ENCODE results near the gene TSC22D4. TPM values are rescaled to one million over a fixed set of nuclear protein-coding genes. Genes with fewer than 3 reads are reported as not detected.
A peak's percentile ranks its signal among the peaks of the same experiment; 100 is the strongest.
"Not testable (repeated sequence)": the region's sequence is repeated elsewhere in the genome, so short reads cannot be mapped to it uniquely, and the experiment has no call there.

The TSC22D4 gene
- total RNA-seq, result 10 to 100 TPM; 57.3 to 97.7 (median 68.0) TPM

GRCh38 chr7:100478958-100479660, at the start of gene TSC22D4:
Gene TSC22D4, minus strand, starts transcription at chr7:100479214. Its CDS starts 1,176 bp downstream, at chr7:100478038.
- 1 to 2% methylated on average over 24 to 26 of the region's 27 CpGs for WGBS, 2 donors
- peak within 1 kb of the TSS; percentile 99 for H3K4me3 ChIP-seq (ENCODE audit: low read depth, poor library complexity, severe bottlenecking)
- TF ChIP-seq CTCF (IDR thresholded peaks at IDR 0.05), result no peak
- peak in 1 of 2 donors; percentile 79 for TF ChIP-seq POLR2A (IDR thresholded peaks at IDR 0.05)
- peak; percentile 94 to 99 for DNase-seq (ENCODE audit: low spot score in 2 of 2)
- intact Hi-C loops (cut with DNase I; ENCODE audit: low total_unique reads), result no loop called here

GRCh38 chr7:100528108-100528866, 49.3 kb upstream of the TSC22D4 start:
- H3K4me3 ChIP-seq (ENCODE audit: low read depth, poor library complexity, severe bottlenecking); intact Hi-C loops (cut with DNase I; ENCODE audit: low total_unique reads); DNase-seq (ENCODE audit: low spot score in 2 of 2): not testable (repeated sequence)
- WGBS, 2 donors, result 81 to 82% methylated on average over 12 of the region's 12 CpGs

GRCh38 chr7:100523192-100523591, 44.2 kb upstream of the TSC22D4 start:
- DNase-seq (ENCODE audit: low spot score in 2 of 2); intact Hi-C loops (cut with DNase I; ENCODE audit: low total_unique reads); H3K4me3 ChIP-seq (ENCODE audit: low read depth, poor library complexity, severe bottlenecking): not testable (repeated sequence)
- no CpG with 5 or more reads among the region's 34 CpGs for WGBS, 2 donors

GRCh38 chr7:100521909-100522593, 43.0 kb upstream of the TSC22D4 start:
- 53 to 78% methylated on average over 2 to 3 of the region's 3 CpGs for WGBS, 2 donors
- DNase-seq (ENCODE audit: low spot score in 2 of 2); intact Hi-C loops (cut with DNase I; ENCODE audit: low total_unique reads); H3K4me3 ChIP-seq (ENCODE audit: low read depth, poor library complexity, severe bottlenecking): not testable (repeated sequence)

GRCh38 chr7:100521076-100521475, 42.1 kb upstream of the TSC22D4 start:
- no peak for DNase-seq (ENCODE audit: low spot score in 2 of 2)
- WGBS, 2 donors, result 93 to 94% methylated on average over 2 of the region's 2 CpGs
- TF ChIP-seq POLR2A (IDR thresholded peaks at IDR 0.05), result no peak
- no peak overlapping the region for H3K4me3 ChIP-seq (ENCODE audit: low read depth, poor library complexity, severe bottlenecking)
- intact Hi-C loops (cut with DNase I; ENCODE audit: low total_unique reads), result no loop called here

GRCh38 chr7:100520138-100520537, 41.1 kb upstream of the TSC22D4 start:
- 28 to 40% methylated on average over 1 of the region's 1 CpG for WGBS, 2 donors
- intact Hi-C loops (cut with DNase I; ENCODE audit: low total_unique reads), result no loop called here

GRCh38 chr7:100519580-100519979, 40.6 kb upstream of the TSC22D4 start:
- no peak overlapping the region for H3K4me3 ChIP-seq (ENCODE audit: low read depth, poor library complexity, severe bottlenecking)
- DNase-seq (ENCODE audit: low spot score in 2 of 2), result no peak
- intact Hi-C loops (cut with DNase I; ENCODE audit: low total_unique reads), result no loop called here
- TF ChIP-seq CTCF (IDR thresholded peaks at IDR 0.05) (no peak), POLR2A (IDR thresholded peaks at IDR 0.05) (no peak)
- 88 to 92% methylated on average over 6 of the region's 6 CpGs for WGBS, 2 donors

More at GRCh38 chr7:100520138-100520537, 41.1 kb upstream of the TSC22D4 start:
- no peak for TF ChIP-seq CTCF (IDR thresholded peaks at IDR 0.05)
- no peak for TF ChIP-seq POLR2A (IDR thresholded peaks at IDR 0.05)
- no peak overlapping the region for H3K4me3 ChIP-seq (ENCODE audit: low read depth, poor library complexity, severe bottlenecking)
- no peak for DNase-seq (ENCODE audit: low spot score in 2 of 2)

Data from lower leg skin (tissue), 4 donors.